Activated CD8-positive, alpha-beta T cell treated with anti-CD3 and anti-CD28 coated beads for 36 hours (primary cell): Measurements from ENCODE around the gene MSGN1. TPM values are rescaled to one million over a fixed set of nuclear protein-coding genes. Genes with fewer than 3 reads are reported as not detected.

Experiments
- ATAC-seq: fragments of 200-7000 bp; cut with Tn5 transposase; one replicate; pipeline ENCODE4 v1.10.0; 2021; ENCODE audit warnings: mild to moderate bottlenecking, moderate library complexity
- CTCF ChIA-PET: fragments of 350-600 bp; sonication (Branson Sonifier 250); formaldehyde crosslinking; loops from one replicate; lab custom pipeline; 2021; ENCODE audit warnings: antibody characterized with exemption; lab: Charles Lee
- POLR2A ChIA-PET: fragments of 350-600 bp; sonication (Branson Sonifier 250); formaldehyde crosslinking; loops from one replicate; lab custom pipeline; 2021; ENCODE audit warnings: antibody characterized with exemption; lab: Charles Lee
- DNase-seq: peaks from one replicate; pipeline ENCODE4 v3.0.0-alpha.2; 2020
- H3K27ac Mint-ChIP-seq: one replicate; pipeline ENCODE4 v1.8.0; 2021; ENCODE audit warnings: mild to moderate bottlenecking, mixed read lengths
- H3K27me3 Mint-ChIP-seq: one replicate; pipeline ENCODE4 v1.8.0; 2021; ENCODE audit warnings: mixed read lengths
- H3K36me3 Mint-ChIP-seq: one replicate; pipeline ENCODE4 v1.8.0; 2021; ENCODE audit warnings: low read depth, mixed read lengths
- H3K4me1 Mint-ChIP-seq: one replicate; pipeline ENCODE4 v1.8.0; 2021; ENCODE audit warnings: low read depth, mixed read lengths
- H3K4me3 Mint-ChIP-seq: one replicate; pipeline ENCODE4 v1.8.0; 2021; ENCODE audit warnings: mild to moderate bottlenecking, moderate library complexity, mixed read lengths
- H3K9me3 Mint-ChIP-seq: one replicate; pipeline ENCODE4 v1.8.0; 2021; ENCODE audit warnings: mixed read lengths
- CTCF ChIP-seq: fragments of 200-600 bp; IDR thresholded peaks from one replicate; pipeline ENCODE4 v1.8.0; 2022; ENCODE audit warnings: antibody characterized with exemption, mild to moderate bottlenecking
- intact Hi-C: fragments of 100-400 bp; cut with micrococcal nuclease; formaldehyde crosslinking; loops from one replicate; pipeline ENCODE4 v1.10.0; 2022
- total RNA-seq, 2 experiments: library from RNA; stranded (reverse); gene quantifications; one replicate each; pipeline ENCODE4 v1.2.3, GENCODE V29; 2021

Gene MSGN1
- total RNA-seq, 2 experiments from 2014 or later: not detected

GRCh38 chr2:17846676-17847075, 30.4 kb downstream of the MSGN1 start:
- CTCF ChIA-PET: no interaction called here
- TF ChIP-seq CTCF: no peak

GRCh38 chr2:17847236-17847635, 31.0 kb downstream of the MSGN1 start:
- intact Hi-C loops: no loop called here
- TF ChIP-seq CTCF: no peak
- CTCF ChIA-PET: interaction anchor here (1.2 kb wide), 1 partner anchor 302 kb away, joined by 3 read pairs; no protein-coding TSS in a partner anchor
- POLR2A ChIA-PET: interaction anchor here (1.1 kb wide), 1 partner anchor 13 kb away, joined by 3 read pairs; no protein-coding TSS in a partner anchor
- no peak overlapping the region for H3K4me3 Mint-ChIP-seq
- no peak overlapping the region for H3K27ac Mint-ChIP-seq
- ATAC-seq: no peak
- H3K4me1 Mint-ChIP-seq: no peaks in the 10 kb centered on the region
- no peaks in the 10 kb centered on the region for H3K36me3 Mint-ChIP-seq
- no peak for DNase-seq
- no peaks in the 10 kb centered on the region for H3K9me3 Mint-ChIP-seq
- peaks cover 2% of the 10 kb centered on the region for H3K27me3 Mint-ChIP-seq

More at GRCh38 chr2:17846676-17847075, 30.4 kb downstream of the MSGN1 start:
- Mint-ChIP-seq H3K9me3 (no peaks in the 10 kb centered on the region), H3K4me1 (no peaks in the 10 kb centered on the region), H3K36me3 (no peaks in the 10 kb centered on the region), H3K27ac (no peak overlapping the region), H3K4me3 (no peak overlapping the region), H3K27me3 (peaks cover 2% of the 10 kb centered on the region)
- POLR2A ChIA-PET: interaction anchor here (0.6 to 1.1 kb wide), 3 partner anchors 13 to 210 kb away, joined by 3 read pairs; no protein-coding TSS in a partner anchor
- intact Hi-C loops: no loop called here
- DNase-seq (no peak), ATAC-seq (no peak)

GRCh38 chr2:17849275-17849674, 33.0 kb downstream of the MSGN1 start:
- intact Hi-C loops: no loop called here
- H3K27me3 Mint-ChIP-seq: peaks cover 2% of the 10 kb centered on the region
- H3K27ac Mint-ChIP-seq: no peak overlapping the region
- no peak for TF ChIP-seq CTCF
- no peaks in the 10 kb centered on the region for H3K9me3 Mint-ChIP-seq
- CTCF ChIA-PET: interaction anchor here (0.8 to 1.0 kb wide), 2 partner anchors 329 kb away, joined by 3 read pairs; no protein-coding TSS in a partner anchor
- POLR2A ChIA-PET: no interaction called here
- H3K4me3 Mint-ChIP-seq: no peak overlapping the region
- no peaks in the 10 kb centered on the region for H3K36me3 Mint-ChIP-seq
- no peaks in the 10 kb centered on the region for H3K4me1 Mint-ChIP-seq
- DNase-seq: no peak
- ATAC-seq: no peak

GRCh38 chr2:17850151-17850550, 33.9 kb downstream of the MSGN1 start:
- Mint-ChIP-seq H3K4me3 (no peak overlapping the region), H3K27ac (no peak overlapping the region), H3K36me3 (no peaks in the 10 kb centered on the region), H3K4me1 (no peaks in the 10 kb centered on the region), H3K9me3 (no peaks in the 10 kb centered on the region), H3K27me3 (peaks cover 2% of the 10 kb centered on the region)
- intact Hi-C loops: loop anchor here (10.0 kb wide), 2 partner anchors 305 to 525 kb away; no protein-coding TSS in a partner anchor
- ATAC-seq (no peak), DNase-seq (no peak)
- ChIA-PET CTCF (interaction anchor here (0.8 kb wide), 1 partner anchor 328 kb away, joined by 3 read pairs; no protein-coding TSS in a partner anchor), POLR2A (interaction anchor here (0.6 kb wide), 1 partner anchor 238 kb away, joined by 3 read pairs; no protein-coding TSS in a partner anchor)
- TF ChIP-seq CTCF: no peak

- DNase-seq: peak; percentile 43
- TF ChIP-seq CTCF: peak; percentile 79
- Mint-ChIP-seq H3K27me3 (peaks cover 7% of the 10 kb centered on the region), H3K27ac (no peak overlapping the region), H3K36me3 (no peaks in the 10 kb centered on the region), H3K4me1 (no peaks in the 10 kb centered on the region), H3K9me3 (no peaks in the 10 kb centered on the region), H3K4me3 (no peak overlapping the region)
- peak; percentile 72 for ATAC-seq
- POLR2A ChIA-PET: no interaction called here
- intact Hi-C loops: loop anchor here (10.0 kb wide), 2 partner anchors 303 to 523 kb away; no protein-coding TSS in a partner anchor
- CTCF ChIA-PET: interaction anchor here (0.7 kb wide), 1 partner anchor 328 kb away, joined by 3 read pairs; no protein-coding TSS in a partner anchor
Measured at GRCh38 chr2:17851731-17852585, 35.7 kb downstream of the MSGN1 start.
